GM19324 (cell line): ENCODE data around the gene SULT2B1.
A peak's percentile ranks its signal among the peaks of the same experiment; 100 is the strongest.
"Not testable (repeated sequence)": the region's sequence is repeated elsewhere in the genome, so short reads cannot be mapped to it uniquely, and the experiment has no call there.

Source experiments
- ATAC-seq: cut with Tn5 transposase; IDR thresholded peaks from one replicate; pipeline ENCODE4 v1.9.1; 2021; ENCODE audit warnings: mild to moderate bottlenecking, moderate library complexity; ENCODE audit not compliant: unreplicated experiment, low FRiP score

SULT2B1 gene

GRCh38 chr19:48632286-48632685 lies 80.3 kb downstream of the SULT2B1 start:
- not testable (repeated sequence) for ATAC-seq

DNA sequence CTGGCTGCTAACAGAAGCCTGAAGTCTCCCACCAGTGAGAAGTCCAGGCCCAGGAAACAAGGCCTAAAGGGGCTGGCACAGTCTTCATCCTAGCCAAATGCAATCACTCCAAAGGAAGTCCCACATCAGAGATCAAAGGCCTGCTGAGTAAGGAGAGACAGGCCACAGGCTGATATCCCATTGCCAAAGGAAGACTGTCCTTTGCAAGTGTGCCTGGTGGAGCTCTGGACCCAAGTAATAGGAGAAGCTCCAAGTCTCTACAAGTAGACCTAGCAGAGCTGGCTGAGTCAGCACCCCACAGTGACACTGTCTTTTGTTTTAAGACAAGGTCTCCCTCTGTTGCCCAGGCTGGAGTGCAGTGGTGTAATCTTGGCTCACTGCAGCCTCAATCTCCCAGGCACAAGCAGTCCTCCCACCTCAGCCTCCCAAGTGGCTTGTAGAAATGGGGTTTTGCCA lies 80.7 kb downstream of the SULT2B1 start:
- ATAC-seq = no peak

- ATAC-seq = no peak
These were observed 81.4 kb downstream of the SULT2B1 start for GRCh38 chr19:48633148-48634035.

GRCh38 chr19:48634036-48634342 lies 82.0 kb downstream of the SULT2B1 start:
- ATAC-seq = no peak

GRCh38 chr19:48634424-48635262 lies 82.7 kb downstream of the SULT2B1 start:
- peak; percentile 38 for ATAC-seq

DNA sequence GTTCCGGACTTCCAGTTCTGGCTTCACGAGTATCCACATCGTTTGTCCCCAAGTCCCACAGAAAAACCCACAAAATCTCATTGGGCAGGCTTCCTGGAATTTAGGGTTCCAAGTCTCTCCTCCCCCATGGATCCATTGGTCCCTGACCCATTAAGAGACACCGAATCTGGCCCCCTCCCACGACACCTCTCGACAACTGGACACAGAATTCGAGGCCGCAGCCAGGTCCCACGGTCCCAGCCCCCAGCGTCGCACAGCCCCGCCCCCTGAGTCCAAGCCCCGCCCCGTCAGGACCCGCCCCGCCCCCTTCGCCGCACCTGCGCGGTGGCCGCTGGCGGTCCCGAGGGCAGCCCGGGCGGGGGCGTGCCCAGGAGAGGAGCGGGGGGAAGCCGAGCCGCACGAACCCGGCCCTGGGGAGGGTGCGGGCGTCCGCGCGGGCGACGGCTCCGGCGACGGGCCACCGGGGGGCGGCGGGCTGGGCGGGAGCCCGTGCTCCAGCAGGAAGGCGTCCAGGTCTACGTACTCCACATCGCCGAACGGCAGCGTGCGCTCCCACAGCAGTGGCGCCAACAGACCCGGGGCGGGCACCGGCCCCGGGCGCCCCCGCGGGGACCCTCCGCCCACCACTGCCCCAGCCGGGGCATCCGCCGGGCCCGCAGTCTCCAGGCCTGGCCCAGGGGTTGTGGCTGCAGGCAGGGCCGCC lies 83.4 kb downstream of the SULT2B1 start:
- peak; percentile 19 for ATAC-seq

DNA sequence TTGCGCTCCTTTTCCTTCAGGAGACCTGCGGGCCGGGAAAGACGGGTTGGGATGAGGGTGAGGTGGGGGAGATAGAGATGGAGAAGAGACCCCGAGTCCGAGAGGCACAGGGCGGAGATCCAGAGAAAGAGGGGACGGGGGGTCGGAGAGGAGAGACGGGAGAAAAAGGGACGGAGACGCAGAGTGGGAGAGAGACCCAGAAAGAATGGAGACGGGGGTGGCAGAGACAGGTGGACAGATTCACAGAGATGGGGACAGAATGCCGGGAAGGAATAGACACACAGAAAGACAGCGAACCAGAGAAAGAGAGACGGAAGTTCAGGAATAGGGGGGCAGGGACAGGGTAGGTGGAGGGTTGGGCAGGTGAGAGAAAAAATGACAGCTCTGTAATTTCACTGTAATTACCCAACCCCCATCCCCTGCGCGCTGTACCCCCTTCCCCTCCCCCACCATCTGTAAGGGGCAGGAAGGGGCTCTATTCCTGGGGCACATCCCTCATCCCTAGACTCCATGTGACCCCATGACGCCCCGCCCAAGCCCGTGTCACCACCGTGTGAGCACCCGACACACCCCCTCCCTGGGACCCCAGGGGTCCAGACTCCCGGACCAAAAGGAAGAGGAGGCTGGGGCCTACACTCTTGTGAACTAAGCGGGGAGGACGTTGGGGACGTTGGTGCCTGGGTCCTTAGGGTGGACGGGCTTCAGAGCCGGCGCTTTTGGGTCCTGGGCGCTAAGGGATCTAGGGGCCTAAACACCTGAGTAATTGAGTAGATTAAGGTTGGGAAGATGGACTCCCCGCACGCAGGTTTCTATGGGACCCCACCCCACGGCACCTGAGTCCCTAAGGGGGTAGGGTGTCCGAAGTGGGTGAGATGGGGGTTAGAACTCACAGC lies 84.2 kb downstream of the SULT2B1 start:
- no peak for ATAC-seq

DNA sequence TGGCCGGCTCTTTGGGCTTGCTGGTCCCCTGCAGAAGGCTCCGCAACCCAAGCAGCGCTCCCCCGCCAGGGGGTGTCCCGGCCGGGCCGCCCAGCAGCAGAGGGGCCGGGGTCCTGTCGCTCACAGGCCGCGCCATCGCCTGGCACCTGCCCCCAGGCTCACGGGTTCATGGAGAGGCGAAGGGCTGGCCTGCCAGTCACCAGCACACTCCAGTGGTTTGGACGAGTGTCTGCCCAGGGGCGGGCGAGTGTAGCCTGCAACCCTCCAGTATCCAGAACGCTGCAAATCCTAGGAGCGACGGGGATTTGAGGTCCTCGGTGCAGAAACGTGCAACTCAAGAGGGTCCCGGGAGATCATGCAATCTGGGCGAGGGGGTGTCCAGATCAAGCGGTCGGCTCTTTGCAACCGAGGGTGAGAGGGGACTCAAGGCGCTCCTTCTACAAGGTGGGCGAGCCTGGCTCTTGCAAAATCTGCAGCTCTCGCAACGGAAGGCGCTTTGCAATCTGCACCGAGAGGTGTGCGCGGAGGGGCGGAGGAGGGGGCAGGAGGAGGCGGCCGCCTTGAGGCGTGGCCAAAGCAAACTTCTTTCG lies 85.0 kb downstream of the SULT2B1 start, which contains the start of gene DBP:
Gene DBP (minus strand): TSS at position 521 of the 590 bp plus-strand sequence. CDS start 385 bp downstream, at position 136.
- no peak for ATAC-seq

DNA sequence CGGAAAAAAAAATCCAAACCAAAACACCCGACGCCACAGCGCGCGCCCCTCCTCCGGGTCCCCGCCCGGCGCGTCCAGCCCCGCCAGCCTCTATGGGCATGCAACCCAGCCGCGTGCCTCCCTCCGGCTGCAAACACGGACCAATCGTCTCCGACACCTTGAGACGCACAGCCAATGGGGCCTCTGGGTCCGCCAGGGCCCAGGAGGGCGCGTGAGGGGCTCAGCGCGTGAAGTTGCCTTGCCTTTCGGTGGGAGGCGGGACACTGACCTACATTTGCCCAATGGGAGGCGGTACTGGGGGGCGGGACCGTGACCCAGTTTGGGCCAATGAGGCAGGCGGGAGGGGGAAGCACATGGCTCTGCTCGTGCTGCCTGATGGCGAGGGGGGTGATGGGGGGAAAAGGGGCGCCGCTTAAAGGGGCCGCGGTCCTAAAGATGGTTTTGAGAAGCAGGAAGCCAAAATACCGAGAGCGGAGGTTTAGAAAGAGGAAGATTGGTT lies 85.5 kb downstream of the SULT2B1 start:
- ATAC-seq = peak; percentile 83

- peak; percentile 11 for ATAC-seq
These were observed 86.2 kb downstream of the SULT2B1 start for GRCh38 chr19:48637948-48638830.

GRCh38 chr19:48638831-48639381 lies 86.9 kb downstream of the SULT2B1 start:
- no peak for ATAC-seq

- ATAC-seq = no peak
These were observed 87.8 kb downstream of the SULT2B1 start for GRCh38 chr19:48639483-48640375.

- ATAC-seq = no peak
These were observed 89.9 kb downstream of the SULT2B1 start for GRCh38 chr19:48641850-48642249.

DNA sequence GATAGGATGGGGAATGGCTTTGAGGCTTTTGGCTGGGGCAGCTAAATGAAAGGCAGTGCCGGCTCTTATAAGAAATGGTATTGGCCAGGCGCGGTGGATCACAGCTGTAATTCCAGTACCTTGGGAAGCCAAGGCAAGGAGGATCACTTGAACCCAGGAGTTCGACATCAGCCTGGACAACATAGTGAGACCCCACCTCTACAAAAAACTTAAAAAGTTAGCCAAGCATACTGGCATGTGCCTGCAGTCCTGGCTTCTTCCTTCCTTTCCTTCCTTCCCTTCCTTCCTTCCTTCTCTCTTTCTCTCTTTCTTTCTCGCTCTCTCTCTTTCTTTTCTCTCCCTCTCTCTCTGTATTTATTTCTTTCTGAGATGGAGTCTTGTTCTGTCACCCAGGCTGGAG lies 90.9 kb downstream of the SULT2B1 start:
- no peak for ATAC-seq

DNA sequence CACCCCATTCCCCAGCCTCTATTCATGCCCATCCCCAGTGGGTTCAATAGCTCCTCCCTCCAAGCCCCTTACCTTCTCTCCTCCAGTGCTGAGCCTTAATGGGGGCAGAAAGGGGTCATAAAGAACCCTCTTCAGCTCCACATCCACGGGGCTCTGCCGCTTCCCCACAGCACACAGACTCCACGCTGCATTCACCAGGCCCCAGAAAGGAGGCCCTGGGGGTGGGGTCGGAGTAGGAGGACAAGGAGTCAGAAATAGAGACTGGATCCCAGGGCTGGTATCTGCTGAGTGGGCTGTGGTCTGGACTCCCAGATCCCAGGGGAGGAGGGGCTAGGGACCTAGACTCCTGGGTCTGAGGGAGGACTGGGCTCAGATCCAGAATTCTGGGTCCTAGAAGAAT lies 92.4 kb downstream of the SULT2B1 start:
- no peak for ATAC-seq

GRCh38 chr19:48644839-48645619 lies 93.1 kb downstream of the SULT2B1 start:
- peak; percentile 46 for ATAC-seq
